Aorta (tissue), 5 donors: ENCODE measurements around the gene FILIP1. TPM values are rescaled to one million over a fixed set of nuclear protein-coding genes. Genes with fewer than 3 reads are reported as not detected.

ENCODE experiments used
- ATAC-seq: fragments of 200-7000 bp; cut with Tn5 transposase; one replicate; pipeline ENCODE4 v1.9.1; 2022; ENCODE audit warnings: moderate library complexity; ENCODE audit not compliant: low FRiP score
- DNase-seq, 2 donors: peaks; one replicate each; pipeline ENCODE4 v3.0.0-alpha.2; 2020
- H3K27ac ChIP-seq, 2 donors: one replicate each; pipeline ENCODE4 v1.5.1; 2013; ENCODE audit warnings: low read length in 2 of 2, mild to moderate bottlenecking in 2 of 2, moderate library complexity in 2 of 2, control low read depth in 1 of 2, inconsistent platforms in 1 of 2, low read depth in 1 of 2
- H3K27me3 ChIP-seq, 2 donors: one replicate each; pipeline ENCODE4 v1.6.1; 2013; ENCODE audit warnings: control low read depth in 1 of 2, low read length in 1 of 2, mild to moderate bottlenecking in 1 of 2, moderate library complexity in 1 of 2; ENCODE audit not compliant: insufficient read depth in 2 of 2, control insufficient read depth in 1 of 2
- H3K36me3 ChIP-seq, 2 donors: one replicate each; pipeline ENCODE4 v1.6.1; 2013; ENCODE audit warnings: control low read depth in 1 of 2, low read length in 1 of 2, mild to moderate bottlenecking in 1 of 2; ENCODE audit not compliant: insufficient read depth in 2 of 2, control insufficient read depth in 1 of 2
- H3K4me1 ChIP-seq, 2 donors: one replicate each; pipeline ENCODE4 v1.6.1; 2013; ENCODE audit warnings: low read length in 2 of 2, control low read depth in 1 of 2, mild to moderate bottlenecking in 1 of 2, moderate library complexity in 1 of 2; ENCODE audit not compliant: insufficient read depth in 2 of 2, control insufficient read depth in 1 of 2
- H3K4me3 ChIP-seq, 2 donors: one replicate each; pipeline ENCODE4 v1.5.1; 2013; ENCODE audit warnings: low read length in 2 of 2, control low read depth in 1 of 2, mild to moderate bottlenecking in 1 of 2
- H3K9me3 ChIP-seq: one replicate; pipeline ENCODE4 v1.6.1; 2013; ENCODE audit warnings: mild to moderate bottlenecking, low read length; ENCODE audit not compliant: control insufficient read depth
- WGBS, 2 donors: extraction: QIAGEN DNeasy Blood & Tissue Kit; methylation state at CpG; one replicate each; pipeline ENCODE4 v1.1.7; 2013; 5-methylcytosine and 5-hydroxymethylcytosine counted together
- intact Hi-C, 2 donors: fragments of 100-400 bp; cut with DNase I; formaldehyde crosslinking; loops; one replicate each; pipeline versions ENCODE4 v1.14.2 to v1.15.0; 2022
- polyA plus RNA-seq, 2 donors: library from polyadenylated mRNA; stranded (reverse); fragments of 200-250 nt; gene quantifications; one replicate each; pipeline ENCODE4 v1.2.3, GENCODE V29; 2013
- total RNA-seq, 2 donors: library from RNA; stranded (reverse); fragmentation: NEBNext Ultra II Directional; extraction: Animal tissue kit (Norgen Biotek cat#: 25700); gene quantifications; one replicate each; pipeline ENCODE4 v1.2.1, GENCODE V29; 2021
- donor health status: healthy with polysubstance abuse.
- donor health status: Bipolar disorder and iron deficiency.
- donor health status: DM: no; HTN: no; CAD: no.
- donor health status: DM: no; HTN: no; CAD: no.
- donor health status: DM: yes; HTN: yes; CAD: no.

FILIP1 gene
- total and polyA plus RNA-seq, 4 donors, result 6.9 to 53.3 (median 21.3) TPM

DNA sequence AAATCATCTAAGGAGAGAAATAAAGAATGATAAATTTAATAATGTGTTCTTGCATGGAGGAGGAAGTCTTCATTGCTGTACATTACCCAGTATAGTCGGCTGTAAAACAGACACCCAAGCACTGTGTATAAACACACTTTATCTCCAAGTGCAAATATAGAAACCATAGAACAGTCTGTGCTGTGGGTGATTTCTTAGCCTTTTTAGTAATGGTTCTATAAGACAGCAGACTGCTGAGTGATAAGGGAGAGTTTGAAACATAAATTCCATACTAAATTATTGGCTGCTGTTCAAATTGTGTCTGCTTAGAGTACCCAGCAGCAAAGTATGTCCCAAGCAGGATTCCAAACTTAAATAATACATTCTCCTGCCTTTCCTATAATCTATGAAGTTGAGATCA, 4.6 kb downstream of the FILIP1 start:
- Histone ChIP-seq H3K27me3 (no peaks in the 10 kb centered on the region), H3K4me1 (peaks cover 3 to 7% of the 10 kb centered on the region in 2 donors), H3K9me3 (no peaks in the 10 kb centered on the region), H3K27ac (peak overlapping the region; percentile 36 to 67), H3K36me3 (no peaks in the 10 kb centered on the region), H3K4me3 (peak overlapping the region; percentile 31 to 59)
- no peak for DNase-seq
- ATAC-seq, result no peak
- 3 to 10% methylated on average over 1 of the region's 1 CpG for WGBS, 2 donors
- intact Hi-C loops, result loop anchor here (5.0 to 10.0 kb wide), 2 partner anchors 57 to 114 kb away; no protein-coding TSS in a partner anchor

DNA sequence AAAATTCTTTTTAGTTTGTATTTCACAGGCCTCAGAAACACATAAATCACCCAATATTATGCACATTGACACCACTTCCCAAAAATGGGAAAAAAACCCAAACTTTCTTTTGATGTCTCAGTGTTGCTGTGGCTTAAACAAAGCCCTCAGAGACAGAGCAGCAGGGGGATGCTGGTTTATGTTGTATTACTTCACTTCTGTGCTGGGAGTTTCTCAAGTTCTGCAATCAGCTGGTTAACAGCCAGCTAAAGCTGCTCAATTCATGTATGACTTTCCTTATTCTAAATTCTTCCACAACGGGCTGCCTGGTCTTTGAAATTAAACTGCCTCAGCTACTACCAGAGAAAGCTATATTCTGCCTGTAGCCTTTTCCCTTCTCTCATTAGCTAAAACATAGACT, 5.6 kb downstream of the FILIP1 start:
- WGBS, 2 donors, result 0 to 3% methylated on average over 1 of the region's 1 CpG
- ATAC-seq (peak; percentile 13), DNase-seq (no peak)
- Histone ChIP-seq H3K36me3 (no peaks in the 10 kb centered on the region), H3K4me3 (peak overlapping the region; percentile 36 to 72), H3K27me3 (no peaks in the 10 kb centered on the region), H3K4me1 (peaks cover 3 to 8% of the 10 kb centered on the region in 2 donors), H3K9me3 (no peaks in the 10 kb centered on the region), H3K27ac (peak overlapping the region; percentile 80 to 82)
- intact Hi-C loops, result loop anchor here (5.0 to 10.0 kb wide), 2 partner anchors 56 to 113 kb away; no protein-coding TSS in a partner anchor

DNA sequence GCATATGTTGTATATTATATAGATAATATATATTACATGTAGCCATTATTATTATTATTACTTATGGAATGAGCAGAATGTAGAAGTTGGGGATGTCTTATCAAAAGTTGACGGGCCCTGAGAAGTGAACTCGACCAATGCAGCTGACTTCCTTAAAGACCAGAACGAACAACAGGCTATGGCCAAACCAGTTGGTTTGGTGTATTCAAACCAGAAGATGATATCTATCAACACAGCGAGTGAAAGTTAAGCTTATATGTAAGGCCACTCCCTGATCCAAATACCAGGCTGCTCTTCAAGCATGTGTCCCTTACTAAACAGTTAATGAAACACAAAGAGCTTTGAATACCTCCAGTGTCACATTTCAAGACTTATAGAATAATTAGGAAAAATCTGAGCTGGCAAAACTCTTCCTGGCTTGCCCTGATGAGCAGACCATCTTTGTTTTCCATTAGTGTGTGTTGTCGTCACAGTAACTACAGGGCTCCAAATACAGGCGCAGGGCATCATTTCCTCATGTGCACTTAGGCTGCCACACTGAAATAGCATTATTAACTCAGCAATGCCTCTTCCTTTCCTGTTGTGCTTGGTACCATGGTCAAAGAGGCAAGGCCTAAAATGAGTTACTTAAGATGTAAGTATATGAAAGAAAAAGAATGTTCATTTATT, 6.6 kb downstream of the FILIP1 start:
- 69% methylated on average over 6 of the region's 6 CpGs for WGBS, 2 donors
- Histone ChIP-seq H3K4me1 (peaks cover 3 to 8% of the 10 kb centered on the region in 2 donors), H3K27me3 (no peaks in the 10 kb centered on the region), H3K36me3 (no peaks in the 10 kb centered on the region), H3K27ac (peak overlapping the region; percentile 81 to 82), H3K9me3 (no peaks in the 10 kb centered on the region), H3K4me3 (no peak overlapping the region)
- intact Hi-C loops, result loop anchor here (5.0 to 10.0 kb wide), 2 partner anchors 55 to 112 kb away; no protein-coding TSS in a partner anchor
- ATAC-seq (peak; percentile 36), DNase-seq (no peak)

DNA sequence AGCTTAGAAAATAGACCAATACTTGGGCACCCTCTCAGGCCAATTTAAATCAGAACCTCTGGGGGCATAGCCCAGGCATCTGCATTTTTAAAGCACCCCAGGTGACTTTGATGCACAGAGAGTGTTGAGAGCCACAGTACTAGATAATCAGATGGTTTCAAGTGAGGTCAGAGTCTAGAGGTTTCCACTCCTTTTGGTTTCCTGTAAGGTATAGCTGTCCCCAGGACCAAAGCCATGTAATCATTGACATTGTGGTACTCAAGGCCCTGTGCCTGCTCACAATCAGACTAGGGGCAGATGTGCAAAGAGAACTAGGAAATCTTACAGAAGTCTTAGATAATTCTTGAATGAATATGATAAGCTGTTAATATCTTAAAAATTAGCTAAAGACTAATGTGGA, 9.1 kb downstream of the FILIP1 start:
- Histone ChIP-seq H3K4me3 (no peak overlapping the region), H3K4me1 (peaks cover 5 to 16% of the 10 kb centered on the region in 2 donors), H3K27ac (peak overlapping the region in 1 of 2 donors; percentile 40)

DNA sequence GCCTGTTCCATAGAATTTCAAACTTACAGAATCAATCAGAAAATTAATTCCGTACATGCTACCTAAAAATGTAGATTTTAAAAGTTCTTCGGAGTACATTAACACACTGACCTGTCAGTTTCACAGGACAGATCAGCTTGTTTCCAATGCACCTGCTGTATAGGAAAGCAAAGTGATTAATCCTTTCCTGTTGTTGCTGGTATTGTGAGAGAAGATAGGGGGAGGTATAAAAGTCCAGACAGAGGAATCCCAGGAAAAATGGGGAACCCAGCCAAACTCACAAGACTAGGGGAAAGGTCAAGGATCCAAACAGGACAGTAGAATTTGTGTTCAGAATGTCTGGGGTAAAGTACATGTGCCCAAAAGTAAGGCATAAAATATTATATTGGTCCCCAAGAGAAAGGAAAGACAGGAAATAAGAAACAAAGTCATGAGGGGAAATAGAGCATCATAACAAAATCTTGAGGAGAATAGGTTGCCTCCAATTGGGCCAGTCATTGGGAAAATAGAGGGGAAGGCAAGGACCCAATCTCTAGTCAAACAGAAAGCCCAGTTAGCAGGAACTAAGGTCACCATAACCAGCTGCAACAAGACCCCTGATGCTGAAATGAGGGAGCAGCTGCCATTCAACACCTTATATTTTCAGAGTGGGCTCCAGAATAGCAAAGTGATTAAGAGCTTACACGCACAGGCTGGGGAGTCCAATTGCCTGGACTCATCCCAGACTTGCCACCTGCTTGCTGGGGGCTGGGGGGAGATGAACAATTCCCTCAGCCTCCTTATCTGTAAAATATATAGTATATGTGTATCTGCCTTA, 10.3 kb downstream of the FILIP1 start:
- no peak for ATAC-seq
- 77 to 80% methylated on average over 3 of the region's 3 CpGs for WGBS, 2 donors
- no peaks in the 10 kb centered on the region for H3K27me3 ChIP-seq
- no peaks in the 10 kb centered on the region for H3K36me3 ChIP-seq
- no peak for DNase-seq
- H3K9me3 ChIP-seq, result no peaks in the 10 kb centered on the region
- intact Hi-C loops, result loop anchor here in 1 of 2 donors (10.0 kb wide), 1 partner anchor 109 kb away; no protein-coding TSS in a partner anchor
- peaks cover 5 to 16% of the 10 kb centered on the region in 2 donors for H3K4me1 ChIP-seq
- H3K27ac ChIP-seq, result peak overlapping the region in 1 of 2 donors; percentile 33
- no peak overlapping the region for H3K4me3 ChIP-seq

More for the DNA sequence above, 9.1 kb downstream of the FILIP1 start:
- no peak for ATAC-seq
- intact Hi-C loops, result loop anchor here in 1 of 2 donors (10.0 kb wide), 1 partner anchor 110 kb away; no protein-coding TSS in a partner anchor
- Histone ChIP-seq H3K9me3 (no peaks in the 10 kb centered on the region), H3K36me3 (no peaks in the 10 kb centered on the region), H3K27me3 (no peaks in the 10 kb centered on the region)
- DNase-seq, result no peak

DNA sequence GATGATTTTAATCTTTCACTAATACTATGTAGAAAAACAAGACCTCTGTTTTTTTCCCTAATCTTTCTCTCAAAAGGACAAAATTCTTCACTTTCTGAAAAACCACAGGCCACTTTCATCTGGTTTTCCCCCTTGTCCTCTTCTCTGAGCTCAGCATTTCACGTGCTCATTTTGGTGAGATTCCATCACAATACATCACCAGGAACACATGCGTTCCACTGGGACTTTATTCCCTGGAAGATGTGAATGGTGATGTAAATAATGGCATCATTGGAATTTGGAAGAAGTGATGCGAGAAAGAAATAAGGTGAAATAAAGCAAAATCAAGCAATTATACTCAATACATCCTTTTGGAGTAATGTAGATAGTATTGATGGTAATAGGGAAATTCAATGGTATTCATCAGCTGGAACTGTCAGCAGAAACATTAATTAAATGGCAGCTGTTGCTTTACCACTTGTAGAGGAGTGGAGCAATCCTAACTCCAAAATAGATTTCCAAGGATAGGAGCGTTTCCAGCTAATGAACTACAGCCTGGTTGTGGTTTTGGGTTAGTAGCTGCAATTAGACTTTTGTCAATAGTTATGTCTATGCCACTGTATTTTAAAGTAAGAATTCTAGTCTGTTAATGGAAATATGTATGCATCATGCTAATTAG, 11.5 kb downstream of the FILIP1 start:
- intact Hi-C loops, result loop anchor here in 1 of 2 donors (10.0 kb wide), 1 partner anchor 107 kb away; no protein-coding TSS in a partner anchor
- 17 to 19% methylated on average over 4 of the region's 4 CpGs for WGBS, 2 donors
- Histone ChIP-seq H3K4me1 (peaks cover 5 to 12% of the 10 kb centered on the region in 2 donors), H3K36me3 (no peaks in the 10 kb centered on the region), H3K27me3 (no peaks in the 10 kb centered on the region), H3K9me3 (no peaks in the 10 kb centered on the region), H3K4me3 (no peak overlapping the region), H3K27ac (peak overlapping the region in 1 of 2 donors; percentile 52)
- peak; percentile 65 for ATAC-seq
- no peak for DNase-seq

DNA sequence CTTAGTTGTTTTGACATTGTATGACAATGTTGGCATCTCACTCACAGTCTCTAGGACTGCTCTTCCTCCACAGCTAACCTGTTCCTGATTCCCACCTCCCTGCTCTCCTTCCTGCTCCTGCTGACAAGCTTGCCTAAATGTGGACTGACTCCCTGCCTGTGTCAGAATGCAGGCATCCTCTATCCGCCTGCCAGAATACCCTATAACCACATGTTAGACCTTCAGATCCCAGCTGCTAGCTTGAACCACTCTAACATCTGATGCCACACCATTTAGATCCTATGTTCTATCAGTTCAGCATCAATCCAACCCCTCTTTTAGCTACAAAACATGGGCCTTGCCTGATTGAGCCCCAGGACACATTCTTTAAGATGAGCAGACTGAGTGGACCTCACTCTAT, 12.2 kb downstream of the FILIP1 start:
- DNase-seq, result no peak
- Histone ChIP-seq H3K9me3 (no peaks in the 10 kb centered on the region), H3K27ac (peak overlapping the region; percentile 52 to 98), H3K27me3 (no peaks in the 10 kb centered on the region), H3K36me3 (no peaks in the 10 kb centered on the region), H3K4me1 (peaks cover 5 to 9% of the 10 kb centered on the region in 2 donors), H3K4me3 (no peak overlapping the region)
- intact Hi-C loops, result loop anchor here in 1 of 2 donors (10.0 kb wide), 1 partner anchor 107 kb away; no protein-coding TSS in a partner anchor
- WGBS, 2 donors, result 15 to 26% methylated on average over 1 of the region's 1 CpG
- peak; percentile 24 for ATAC-seq

DNA sequence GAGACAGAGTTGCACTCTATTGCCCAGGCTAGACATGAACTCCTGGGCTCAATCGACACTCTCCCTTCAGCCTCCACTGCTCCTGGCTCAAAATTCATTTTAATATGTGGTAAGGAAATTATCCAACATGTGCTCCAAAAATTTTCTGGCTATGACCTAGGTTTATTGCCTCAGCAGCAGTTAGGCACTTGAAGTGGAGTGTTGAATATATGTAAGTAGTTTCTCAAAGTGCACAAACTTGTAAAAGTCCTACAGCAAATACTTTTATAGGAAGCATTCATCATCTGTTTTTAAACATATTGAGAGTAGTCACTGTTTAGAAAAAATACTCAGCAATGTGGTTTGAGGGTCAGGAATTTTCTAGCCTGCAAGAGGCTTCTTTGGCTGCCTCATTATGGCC, 13.2 kb downstream of the FILIP1 start:
- peaks cover 5 to 9% of the 10 kb centered on the region in 2 donors for H3K4me1 ChIP-seq
- no peak overlapping the region for H3K27ac ChIP-seq
- 8 to 10% methylated on average over 1 of the region's 1 CpG for WGBS, 2 donors
- no peak for ATAC-seq
- no peak for DNase-seq
- no peak overlapping the region for H3K4me3 ChIP-seq
- no peaks in the 10 kb centered on the region for H3K36me3 ChIP-seq
- H3K9me3 ChIP-seq, result no peaks in the 10 kb centered on the region
- intact Hi-C loops, result loop anchor here in 1 of 2 donors (10.0 kb wide), 1 partner anchor 106 kb away; no protein-coding TSS in a partner anchor
- H3K27me3 ChIP-seq, result no peaks in the 10 kb centered on the region
